GM10248 (cell line): ENCODE results near the gene DNM3.

Experiments used
- CTCF ChIA-PET: fragments of 300-600 bp; sonication (Branson Sonifier 250); formaldehyde crosslinking; extraction: SDS; loops from one replicate; lab custom pipeline; 2021; ENCODE audit warnings: antibody characterized with exemption; lab: Yijun Ruan, JAX
- POLR2A ChIA-PET: fragments of 350-650 bp; sonication (Branson Sonifier 250); formaldehyde crosslinking; extraction: SDS; loops from one replicate; lab custom pipeline; 2020; ENCODE audit warnings: antibody characterized with exemption; lab: Yijun Ruan, JAX
- DNase-seq: peaks from one replicate; pipeline ENCODE4 v3.0.0; 2012; ENCODE audit errors: extremely low spot score
- TF ChIP-seq, protein P1 (sequence below): IDR thresholded peaks from 2 replicates; pipeline ENCODE4 v1.5.1; 2012; ENCODE audit warnings: mild to moderate bottlenecking, low read depth; ENCODE audit errors: extremely low read depth, missing control alignments, control extremely low read depth

DNM3 gene

DNA sequence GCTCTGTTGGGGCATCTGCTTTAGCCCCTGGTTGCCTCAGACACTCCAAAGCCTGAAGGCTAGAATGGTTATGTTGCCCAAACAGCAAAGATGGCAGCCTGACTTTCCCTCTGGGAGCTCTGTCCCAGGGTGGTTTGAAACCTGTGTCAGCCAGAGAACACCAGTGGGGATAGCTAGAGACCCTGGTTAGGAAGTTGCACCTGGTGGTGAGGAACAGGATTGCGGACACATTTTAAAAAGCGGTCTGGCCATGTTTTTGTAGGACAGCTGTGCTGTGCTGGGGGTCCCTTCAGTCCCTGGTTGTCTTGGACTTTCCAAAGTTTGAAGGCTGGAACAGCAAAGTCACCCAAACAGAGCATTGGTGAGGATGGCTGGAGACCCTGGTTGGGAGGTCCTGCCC is 87.8 kb downstream of the DNM3 start:
- CTCF ChIA-PET: interaction anchor here (0.9 to 1.4 kb wide), 2 partner anchors 19 to 21 kb away, joined by 3 read pairs; no protein-coding TSS in a partner anchor
- TF ChIP-seq, protein P1, sequence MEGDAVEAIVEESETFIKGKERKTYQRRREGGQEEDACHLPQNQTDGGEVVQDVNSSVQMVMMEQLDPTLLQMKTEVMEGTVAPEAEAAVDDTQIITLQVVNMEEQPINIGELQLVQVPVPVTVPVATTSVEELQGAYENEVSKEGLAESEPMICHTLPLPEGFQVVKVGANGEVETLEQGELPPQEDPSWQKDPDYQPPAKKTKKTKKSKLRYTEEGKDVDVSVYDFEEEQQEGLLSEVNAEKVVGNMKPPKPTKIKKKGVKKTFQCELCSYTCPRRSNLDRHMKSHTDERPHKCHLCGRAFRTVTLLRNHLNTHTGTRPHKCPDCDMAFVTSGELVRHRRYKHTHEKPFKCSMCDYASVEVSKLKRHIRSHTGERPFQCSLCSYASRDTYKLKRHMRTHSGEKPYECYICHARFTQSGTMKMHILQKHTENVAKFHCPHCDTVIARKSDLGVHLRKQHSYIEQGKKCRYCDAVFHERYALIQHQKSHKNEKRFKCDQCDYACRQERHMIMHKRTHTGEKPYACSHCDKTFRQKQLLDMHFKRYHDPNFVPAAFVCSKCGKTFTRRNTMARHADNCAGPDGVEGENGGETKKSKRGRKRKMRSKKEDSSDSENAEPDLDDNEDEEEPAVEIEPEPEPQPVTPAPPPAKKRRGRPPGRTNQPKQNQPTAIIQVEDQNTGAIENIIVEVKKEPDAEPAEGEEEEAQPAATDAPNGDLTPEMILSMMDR: no peak
- POLR2A ChIA-PET: no interaction called here
- no peak for DNase-seq

GRCh38 chr1:171931752-171932151 is 90.5 kb downstream of the DNM3 start:
- TF ChIP-seq, protein P1: no peak
- POLR2A ChIA-PET: no interaction called here
- CTCF ChIA-PET: no interaction called here
- DNase-seq: no peak

DNA sequence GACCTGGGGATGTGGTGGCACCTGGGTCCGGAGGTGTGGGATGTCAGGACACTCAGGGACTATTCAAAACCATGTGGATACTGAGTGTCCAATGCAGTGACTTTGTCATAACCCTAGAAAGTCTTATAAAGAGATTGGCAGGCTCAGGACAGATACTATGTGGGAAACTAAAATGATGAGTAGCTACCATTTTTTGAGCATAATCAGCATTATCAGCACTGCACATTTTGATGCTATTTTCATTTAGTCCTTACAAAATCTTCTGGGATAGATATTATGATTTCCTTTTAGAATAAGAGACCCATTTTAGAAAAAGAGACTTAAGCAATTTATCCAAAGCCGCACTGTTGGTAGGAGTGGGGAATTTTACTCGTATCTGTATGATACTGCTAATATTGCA is 93.4 kb downstream of the DNM3 start:
- CTCF ChIA-PET: interaction anchor here (1.4 kb wide), 1 partner anchor 20 kb away, joined by 3 read pairs; no protein-coding TSS in a partner anchor
- POLR2A ChIA-PET: no interaction called here

DNA sequence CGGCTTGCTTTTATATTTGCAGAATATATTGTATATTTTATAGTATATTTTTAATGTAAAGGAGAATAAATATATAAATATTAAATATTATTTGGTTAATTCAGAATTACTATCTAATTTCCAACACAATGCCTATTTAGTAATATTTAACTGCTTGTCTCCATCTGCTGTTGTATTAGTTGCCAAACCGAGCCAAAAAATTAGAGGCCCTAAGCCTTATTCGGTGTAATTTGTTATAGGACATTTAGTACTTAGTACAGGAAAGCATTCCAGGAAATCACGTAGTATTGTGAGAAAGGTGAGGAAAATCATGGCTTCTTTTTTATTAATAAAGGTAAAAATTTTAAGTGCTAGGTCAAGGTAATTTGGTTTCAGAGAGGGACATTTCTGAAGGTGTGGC is 93.8 kb downstream of the DNM3 start:
- ChIA-PET POLR2A (no interaction called here), CTCF (interaction anchor here (1.4 kb wide), 1 partner anchor 20 kb away, joined by 3 read pairs; no protein-coding TSS in a partner anchor)
- no peak for DNase-seq
- TF ChIP-seq, protein P1: no peak

More for the DNA sequence above, 93.4 kb downstream of the DNM3 start:
- DNase-seq: no peak
- TF ChIP-seq, protein P1: no peak

DNA sequence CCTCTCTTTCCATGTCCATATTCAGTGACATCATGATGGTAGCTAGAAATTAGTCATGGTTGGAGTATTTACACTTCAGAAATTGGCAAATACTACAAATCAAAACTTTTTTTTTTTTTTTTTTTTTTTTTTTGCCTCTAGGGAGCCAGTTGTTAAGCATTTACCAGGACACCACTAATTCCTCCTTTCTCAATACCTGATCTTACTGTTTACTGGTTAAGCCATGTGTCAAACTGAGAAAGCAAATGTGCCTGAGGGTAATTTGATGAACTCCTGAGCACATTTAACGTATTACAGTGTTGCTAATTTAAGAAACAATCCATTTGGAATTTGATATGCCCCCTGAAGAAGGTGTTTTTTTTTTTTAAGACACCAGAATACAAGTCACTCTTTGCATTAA is 94.4 kb downstream of the DNM3 start:
- ChIA-PET POLR2A (no interaction called here), CTCF (no interaction called here)
- DNase-seq: no peak
- TF ChIP-seq, protein P1: no peak

DNA sequence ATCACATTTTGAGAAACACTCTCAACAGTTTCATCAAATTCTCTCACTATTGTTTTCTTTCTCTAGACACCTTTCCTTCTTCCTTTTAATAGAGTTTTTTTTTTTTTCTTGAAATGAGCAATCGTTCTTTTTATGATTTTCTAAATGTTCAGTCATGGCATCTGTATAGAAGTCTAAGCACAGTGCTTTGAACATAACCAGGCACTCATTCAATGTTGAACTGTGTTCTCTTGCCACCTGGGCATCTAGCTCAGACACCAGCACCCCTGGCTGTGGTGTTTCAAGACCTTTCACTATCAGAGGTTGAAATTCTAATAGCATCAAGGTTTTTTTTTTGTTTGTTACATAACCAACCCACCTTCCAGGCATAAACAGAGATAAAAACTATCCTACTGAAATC is 96.6 kb downstream of the DNM3 start:
- DNase-seq: no peak
- CTCF ChIA-PET: no interaction called here
- POLR2A ChIA-PET: no interaction called here
- TF ChIP-seq, protein P1: no peak
